GM23248 (cell line): ENCODE measurements around the gene IGLON5.

Experiments used
- EZH2 ChIP-seq: fragments of 200-600 bp; sonication (generic); IDR thresholded peaks from 2 replicates; pipeline ENCODE4 v1.6.1; 2018; ENCODE audit warnings: antibody characterized with exemption, mild to moderate bottlenecking; ENCODE audit not compliant: insufficient read depth, poor library complexity, severe bottlenecking
- EZH2phosphoT487 ChIP-seq: fragments of 200-600 bp; sonication (generic); IDR thresholded peaks from 2 replicates; pipeline ENCODE4 v1.6.1; 2018; ENCODE audit warnings: antibody characterized with exemption, moderate library complexity, mild to moderate bottlenecking, low read depth; ENCODE audit not compliant: insufficient read depth

- no peak for TF ChIP-seq EZH2phosphoT487
- no peak for TF ChIP-seq EZH2
Measured at GRCh38 chr19:51271067-51271466, 40.4 kb upstream of the IGLON5 start.
